Hepatocyte (in vitro differentiated cells): ENCODE data around the gene AGAP3.

Experiments
- CTCF ChIP-seq: fragments of 200-600 bp; sonication (generic); IDR thresholded peaks from 2 replicates; pipeline ENCODE4 v1.5.1; 2016; ENCODE audit warnings: antibody characterized with exemption, mild to moderate bottlenecking; ENCODE audit not compliant: poor library complexity
- EZH2 ChIP-seq: fragments of 200-600 bp; sonication (generic); IDR thresholded peaks from 2 replicates; pipeline ENCODE4 v1.6.1; 2016; ENCODE audit warnings: antibody characterized with exemption, mild to moderate bottlenecking, borderline replicate concordance
- EZH2phosphoT487 ChIP-seq: fragments of 200-600 bp; sonication (generic); IDR thresholded peaks from one replicate; pipeline ENCODE4 v1.6.1; 2018; ENCODE audit warnings: antibody characterized with exemption, mild to moderate bottlenecking, low read depth, moderate library complexity; ENCODE audit not compliant: unreplicated experiment, severe bottlenecking

- no peak for TF ChIP-seq CTCF
- no peak for TF ChIP-seq EZH2
- no peak for TF ChIP-seq EZH2phosphoT487
These were observed 46.3 kb upstream of the AGAP3 start for GRCh38 chr7:151039850-151040548.
